NCI-H748 (cell line): ENCODE data around the gene CBLN3.

Experiments
- DNase-seq: peaks from one replicate; lab custom pipeline; 2025; ENCODE audit not compliant: unreplicated experiment; lab: John Stamatoyannopoulos, UW

The CBLN3 gene

DNA sequence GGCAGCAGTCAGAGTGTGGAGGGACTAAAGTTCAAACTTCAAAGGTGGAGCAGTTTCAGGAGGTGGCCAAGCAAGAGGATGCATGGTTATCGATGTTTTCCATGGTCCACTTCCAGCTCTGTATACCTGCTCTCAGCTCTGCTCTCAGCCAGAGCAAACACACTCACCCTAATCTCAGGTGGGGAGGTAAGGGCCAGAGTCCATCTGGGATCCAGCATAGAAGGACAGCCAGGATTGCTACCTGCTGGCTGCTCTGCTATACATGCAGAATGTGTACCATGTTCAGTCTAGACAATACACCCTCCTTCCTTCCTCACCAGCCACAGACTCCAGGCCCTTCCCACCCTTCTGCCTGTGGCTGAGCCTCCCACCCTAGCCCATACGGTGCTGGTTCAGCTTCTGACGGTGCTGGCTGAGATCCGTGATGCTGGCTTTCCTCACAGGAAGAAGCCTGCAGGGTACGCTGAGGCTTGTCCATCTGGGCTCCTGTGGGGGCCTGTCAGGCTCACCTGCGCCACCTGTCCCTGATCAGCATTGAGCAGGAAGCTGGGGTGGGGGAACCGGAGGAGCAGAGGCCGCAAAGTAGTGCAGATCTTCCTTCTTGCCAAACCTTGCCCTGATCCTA is 2.4 kb downstream of the CBLN3 start:
- DNase-seq, result no peak

DNA sequence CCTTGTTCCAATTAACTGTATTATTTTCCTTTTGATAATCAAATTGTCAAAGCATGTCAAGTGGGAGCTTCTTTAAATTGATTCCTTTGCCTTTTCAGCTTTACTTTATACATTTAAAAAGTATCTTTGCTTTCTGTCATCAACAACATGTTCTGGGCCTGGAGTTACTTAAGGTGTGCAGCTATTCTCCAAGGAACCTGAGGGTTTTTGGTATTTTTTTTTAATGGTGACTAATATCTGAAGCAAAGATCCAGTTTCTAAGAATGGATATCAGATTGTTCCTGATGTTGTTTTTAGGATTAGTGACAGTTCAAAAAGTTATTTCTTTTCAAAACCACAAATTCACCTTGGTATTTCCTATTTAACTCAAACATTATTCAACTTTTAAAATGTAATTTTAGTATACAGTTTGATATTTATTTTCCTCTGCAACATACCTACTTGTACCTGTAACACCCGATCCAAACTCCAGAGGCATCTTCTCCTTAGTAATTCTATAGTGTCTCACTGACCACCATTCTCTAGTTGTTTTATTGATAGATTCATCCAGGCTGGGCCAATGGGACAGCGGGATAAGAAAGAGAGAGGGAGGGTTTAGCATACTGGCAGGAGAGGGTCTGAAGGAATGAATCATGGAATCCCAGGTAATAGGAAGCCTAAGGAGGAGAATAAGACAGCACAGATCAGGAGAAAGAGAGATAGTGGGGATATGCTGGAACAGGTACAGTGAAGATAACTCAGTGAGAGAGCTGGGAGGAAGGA is 3.1 kb downstream of the CBLN3 start:
- no peak for DNase-seq

DNA sequence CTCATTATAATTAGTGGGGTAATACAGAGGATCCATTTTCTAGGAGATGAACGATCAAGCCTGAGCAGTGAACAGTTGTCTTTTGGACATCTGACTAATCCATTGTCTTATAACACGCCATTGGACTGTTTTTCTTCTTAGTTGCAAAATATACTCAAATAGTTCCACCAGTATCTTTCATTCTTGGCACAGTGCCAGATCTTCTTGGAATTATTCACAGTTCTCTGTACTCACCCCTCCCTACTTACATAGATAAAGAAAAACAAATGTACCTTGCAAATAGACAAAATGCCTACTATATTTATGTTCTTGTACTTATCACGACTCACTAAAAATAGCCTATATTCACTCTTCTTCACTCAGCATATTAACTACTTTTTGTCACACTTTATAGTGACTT is 3.8 kb downstream of the CBLN3 start:
- DNase-seq, result peak; percentile 26

DNA sequence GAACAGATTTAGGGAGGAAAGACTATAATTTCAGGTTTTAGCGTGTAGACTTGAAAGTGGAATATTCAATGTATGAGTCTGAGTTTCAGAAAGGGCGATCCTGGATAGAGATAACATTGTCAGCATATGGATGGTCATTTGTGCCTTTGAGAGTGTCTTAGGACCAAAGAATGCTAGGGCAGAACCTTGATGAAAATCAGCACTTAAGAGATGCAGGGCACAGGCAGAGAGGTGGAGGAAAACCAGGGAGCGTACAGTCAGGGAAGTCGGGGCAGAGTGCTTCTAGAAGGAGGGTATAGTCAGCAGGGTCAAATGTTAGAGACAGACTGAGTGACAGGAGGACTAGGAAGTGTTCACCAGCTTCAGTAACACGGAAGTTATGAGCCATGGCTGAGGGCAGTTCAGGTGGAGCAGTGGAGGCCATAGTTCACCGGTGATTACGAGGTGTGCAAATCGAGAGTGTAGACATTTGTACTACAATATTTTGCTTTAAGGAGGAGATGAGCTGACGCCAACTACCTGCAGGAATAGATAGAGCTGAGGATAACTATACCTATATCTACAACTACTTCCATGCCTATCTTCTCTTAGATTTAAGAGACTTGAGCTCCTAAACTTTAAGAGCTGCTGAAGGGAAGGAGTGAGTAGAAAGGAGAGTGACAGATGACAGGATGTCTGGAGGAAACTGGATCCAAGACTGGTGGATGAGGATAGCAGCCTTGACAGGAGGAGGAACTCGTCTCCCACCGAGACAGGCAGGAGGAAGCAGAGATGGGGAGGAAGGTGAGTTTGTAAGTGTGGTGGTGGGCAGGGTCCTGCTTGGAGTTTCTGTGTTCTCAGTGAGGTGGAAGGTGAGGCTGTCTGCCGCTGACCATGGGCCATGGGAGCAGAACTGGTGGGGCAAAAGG is 6.5 kb downstream of the CBLN3 start:
- DNase-seq, result no peak

DNA sequence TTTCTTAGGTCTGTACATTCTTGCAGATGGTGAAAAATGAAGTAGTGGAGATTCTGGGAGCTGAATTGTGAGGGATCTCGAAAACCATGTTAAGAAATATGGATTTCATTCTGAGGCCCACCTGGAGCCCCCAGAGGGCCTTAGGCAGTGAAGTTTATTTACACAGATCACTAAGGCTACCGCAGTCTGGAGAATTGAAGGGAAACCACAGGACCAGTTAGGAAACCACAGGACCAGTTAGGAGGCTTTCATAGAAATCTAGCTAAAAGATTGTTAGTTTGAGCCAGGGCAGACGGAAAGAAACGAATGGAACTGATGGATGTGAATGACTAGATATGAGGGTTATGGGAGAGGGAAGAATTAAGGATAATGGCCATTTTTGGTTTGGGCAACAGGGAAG is 7.2 kb downstream of the CBLN3 start:
- DNase-seq, result no peak

DNA sequence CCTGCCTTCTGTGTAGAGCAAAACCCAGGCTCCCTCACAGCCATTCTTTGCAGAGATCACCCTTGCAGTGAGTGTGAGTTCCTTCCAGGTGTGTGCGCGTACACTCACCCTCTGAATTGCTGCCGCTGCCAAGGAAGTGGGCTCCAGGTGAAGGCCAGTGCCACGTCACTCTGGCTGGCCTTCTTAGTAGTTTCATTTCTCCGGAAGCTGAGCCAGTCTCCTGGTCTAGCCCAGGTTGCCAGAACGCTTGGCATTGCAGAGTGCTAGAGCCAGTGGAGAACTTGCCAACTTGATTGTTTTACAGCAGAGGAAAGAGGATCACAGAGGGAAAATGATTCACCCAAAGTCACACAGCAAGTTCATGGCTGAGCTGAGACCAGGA is 11.0 kb downstream of the CBLN3 start:
- DNase-seq, result no peak

DNA sequence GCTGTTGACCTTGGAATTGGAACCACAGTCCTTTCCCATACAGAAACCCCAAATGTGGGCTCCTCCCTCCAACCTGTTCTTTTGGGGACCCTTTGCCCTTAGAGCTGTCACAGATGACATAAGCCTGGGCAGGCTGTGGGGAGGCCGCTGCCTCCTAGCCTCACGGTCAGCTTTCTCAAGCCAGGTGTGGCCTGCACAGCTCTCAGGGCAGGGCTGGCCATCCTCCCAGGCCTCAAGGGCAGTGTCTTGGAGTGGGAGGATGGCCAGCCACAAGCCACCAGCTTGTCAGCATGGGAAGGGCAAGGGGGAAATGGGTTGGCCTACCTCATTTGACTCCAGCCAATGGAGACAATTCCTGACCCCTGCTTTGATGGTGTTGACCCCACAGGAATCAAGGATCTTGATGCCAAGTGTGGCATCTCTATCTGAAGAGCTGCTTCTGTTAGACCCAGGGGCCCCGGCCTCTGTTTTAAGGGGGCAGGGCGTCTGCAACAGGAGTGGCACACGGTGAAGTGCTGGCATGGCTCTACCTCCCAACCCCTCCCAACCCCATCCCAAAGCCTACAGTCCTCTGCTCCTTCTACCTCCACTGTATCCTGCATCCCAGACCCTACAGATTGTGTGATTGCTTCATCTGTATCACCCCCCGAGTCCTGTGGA is 11.5 kb downstream of the CBLN3 start:
- no peak for DNase-seq

DNA sequence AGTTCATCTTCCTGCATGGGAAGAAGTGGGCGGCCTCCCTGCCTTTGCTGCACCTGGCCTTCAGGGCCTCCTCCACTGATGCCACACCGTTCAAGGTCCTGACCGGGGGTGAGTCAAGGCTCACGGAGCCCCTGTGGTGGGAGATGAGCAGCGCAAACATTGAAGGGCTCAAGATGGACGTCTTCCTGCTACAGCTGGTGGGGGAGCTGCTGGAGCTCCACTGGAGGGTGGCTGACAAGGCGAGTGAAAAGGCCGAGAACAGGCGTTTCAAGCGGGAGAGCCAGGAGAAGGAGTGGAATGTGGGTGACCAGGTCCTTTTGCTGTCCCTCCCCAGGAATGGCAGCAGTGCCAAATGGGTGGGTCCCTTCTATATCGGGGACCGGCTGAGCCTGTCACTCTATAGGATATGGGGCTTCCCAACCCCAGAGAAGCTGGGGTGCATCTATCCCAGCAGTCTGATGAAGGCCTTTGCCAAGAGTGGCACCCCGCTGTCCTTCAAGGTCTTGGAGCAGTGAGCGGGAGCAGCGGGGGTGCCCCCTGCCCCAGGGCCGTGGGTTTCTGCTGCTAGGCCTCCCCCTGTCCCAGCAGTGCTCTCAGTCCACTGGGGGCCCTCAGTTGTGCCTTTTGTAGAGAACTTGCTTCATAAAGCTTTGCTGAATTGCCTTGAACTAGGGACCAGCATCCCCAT is 12.4 kb downstream of the CBLN3 start:
- no peak for DNase-seq

DNA sequence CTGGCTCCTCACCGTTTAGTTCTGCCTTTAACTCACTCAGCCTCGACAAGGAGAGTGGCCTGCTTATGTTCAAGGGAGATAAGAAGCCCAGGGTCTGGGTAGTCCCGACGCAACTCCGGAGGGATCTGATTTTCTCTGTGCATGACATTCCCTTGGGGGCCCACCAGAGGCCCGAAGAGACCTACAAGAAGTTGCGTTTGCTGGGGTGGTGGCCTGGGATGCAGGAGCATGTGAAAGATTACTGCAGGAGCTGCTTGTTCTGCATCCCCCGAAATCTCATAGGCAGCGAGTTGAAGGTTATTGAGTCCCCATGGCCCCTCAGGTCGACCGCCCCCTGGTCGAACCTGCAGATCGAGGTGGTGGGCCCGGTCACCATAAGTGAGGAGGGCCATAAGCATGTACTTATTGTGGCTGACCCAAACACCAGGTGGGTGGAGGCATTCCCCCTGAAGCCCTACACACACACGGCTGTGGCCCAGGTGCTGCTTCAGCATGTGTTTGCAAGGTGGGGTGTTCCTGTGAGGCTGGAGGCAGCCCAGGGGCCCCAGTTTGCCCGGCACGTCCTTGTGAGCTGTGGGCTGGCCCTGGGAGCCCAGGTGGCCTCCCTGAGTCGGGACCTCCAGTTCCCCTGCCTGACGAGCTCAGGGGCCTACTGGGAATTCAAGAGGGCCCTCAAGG is 13.1 kb downstream of the CBLN3 start:
- no peak for DNase-seq

DNA sequence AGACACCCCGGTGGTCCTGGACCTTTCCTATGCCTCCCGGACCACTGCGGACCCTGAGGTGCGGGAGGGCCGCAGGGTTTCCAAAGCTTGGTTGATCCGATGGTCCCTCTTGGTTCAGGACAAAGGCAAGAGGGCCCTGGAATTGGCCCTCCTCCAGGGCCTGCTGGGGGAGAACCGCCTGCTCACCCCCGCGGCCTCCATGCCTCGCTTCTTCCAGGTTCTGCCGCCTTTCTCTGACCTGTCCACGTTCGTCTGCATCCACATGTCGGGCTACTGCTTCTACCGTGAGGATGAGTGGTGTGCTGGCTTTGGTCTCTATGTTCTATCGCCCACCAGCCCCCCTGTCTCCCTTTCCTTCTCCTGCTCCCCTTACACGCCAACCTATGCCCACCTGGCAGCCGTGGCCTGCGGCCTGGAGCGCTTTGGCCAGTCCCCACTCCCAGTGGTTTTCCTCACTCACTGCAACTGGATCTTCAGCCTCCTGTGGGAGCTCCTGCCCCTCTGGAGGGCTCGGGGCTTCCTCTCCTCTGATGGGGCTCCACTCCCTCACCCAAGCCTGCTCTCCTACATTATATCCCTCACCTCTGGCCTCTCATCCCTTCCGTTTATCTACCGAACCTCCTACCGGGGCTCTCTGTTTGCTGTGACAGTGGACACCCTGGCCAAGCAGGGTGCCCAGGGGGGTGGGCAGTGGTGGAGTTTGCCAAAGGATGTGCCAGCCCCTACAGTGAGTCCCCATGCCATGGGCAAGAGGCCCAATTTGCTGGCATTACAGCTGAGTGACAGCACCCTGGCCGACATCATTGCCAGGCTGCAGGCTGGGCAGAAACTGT is 13.8 kb downstream of the CBLN3 start:
- DNase-seq, result no peak

DNA sequence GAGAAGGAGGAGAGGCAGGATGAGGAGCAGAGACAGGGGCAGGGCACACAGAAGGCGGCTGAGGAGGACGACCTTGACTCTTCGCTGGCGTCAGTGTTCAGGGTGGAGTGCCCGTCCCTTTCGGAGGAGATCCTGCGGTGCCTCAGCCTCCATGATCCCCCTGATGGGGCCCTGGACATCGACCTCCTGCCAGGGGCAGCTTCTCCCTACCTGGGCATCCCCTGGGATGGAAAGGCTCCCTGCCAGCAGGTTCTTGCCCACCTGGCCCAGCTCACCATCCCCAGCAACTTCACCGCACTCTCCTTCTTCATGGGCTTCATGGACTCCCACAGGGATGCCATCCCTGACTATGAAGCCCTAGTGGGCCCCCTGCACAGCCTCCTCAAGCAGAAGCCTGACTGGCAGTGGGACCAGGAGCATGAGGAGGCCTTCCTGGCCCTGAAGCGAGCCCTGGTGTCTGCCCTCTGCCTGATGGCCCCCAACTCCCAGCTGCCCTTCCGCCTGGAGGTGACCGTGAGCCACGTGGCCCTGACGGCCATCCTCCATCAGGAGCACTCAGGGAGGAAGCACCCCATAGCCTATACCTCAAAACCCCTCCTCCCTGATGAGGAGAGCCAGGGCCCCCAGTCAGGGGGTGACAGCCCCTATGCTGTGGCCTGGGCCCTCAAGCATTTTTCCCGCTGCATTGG is 14.6 kb downstream of the CBLN3 start:
- no peak for DNase-seq

DNA sequence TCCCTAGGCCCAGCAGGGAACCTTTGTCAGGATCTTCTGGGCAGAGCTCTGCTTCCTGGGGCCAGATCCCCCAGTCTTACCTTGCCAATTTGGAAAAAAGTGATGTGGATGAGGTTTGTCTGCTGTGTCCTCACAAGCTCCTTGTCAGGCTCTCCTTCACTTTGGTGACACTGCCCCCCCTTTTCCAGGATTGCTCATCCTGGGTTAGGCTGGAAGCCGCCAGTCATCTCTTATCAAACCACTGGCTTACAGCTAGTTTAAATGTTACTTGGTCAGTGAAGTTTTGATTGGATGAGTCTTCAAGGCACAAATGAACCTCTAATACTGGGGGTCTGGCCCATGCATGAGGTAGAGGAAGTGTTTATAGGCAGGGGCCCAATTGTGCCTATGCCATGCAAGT is 15.4 kb downstream of the CBLN3 start:
- DNase-seq, result no peak

DNA sequence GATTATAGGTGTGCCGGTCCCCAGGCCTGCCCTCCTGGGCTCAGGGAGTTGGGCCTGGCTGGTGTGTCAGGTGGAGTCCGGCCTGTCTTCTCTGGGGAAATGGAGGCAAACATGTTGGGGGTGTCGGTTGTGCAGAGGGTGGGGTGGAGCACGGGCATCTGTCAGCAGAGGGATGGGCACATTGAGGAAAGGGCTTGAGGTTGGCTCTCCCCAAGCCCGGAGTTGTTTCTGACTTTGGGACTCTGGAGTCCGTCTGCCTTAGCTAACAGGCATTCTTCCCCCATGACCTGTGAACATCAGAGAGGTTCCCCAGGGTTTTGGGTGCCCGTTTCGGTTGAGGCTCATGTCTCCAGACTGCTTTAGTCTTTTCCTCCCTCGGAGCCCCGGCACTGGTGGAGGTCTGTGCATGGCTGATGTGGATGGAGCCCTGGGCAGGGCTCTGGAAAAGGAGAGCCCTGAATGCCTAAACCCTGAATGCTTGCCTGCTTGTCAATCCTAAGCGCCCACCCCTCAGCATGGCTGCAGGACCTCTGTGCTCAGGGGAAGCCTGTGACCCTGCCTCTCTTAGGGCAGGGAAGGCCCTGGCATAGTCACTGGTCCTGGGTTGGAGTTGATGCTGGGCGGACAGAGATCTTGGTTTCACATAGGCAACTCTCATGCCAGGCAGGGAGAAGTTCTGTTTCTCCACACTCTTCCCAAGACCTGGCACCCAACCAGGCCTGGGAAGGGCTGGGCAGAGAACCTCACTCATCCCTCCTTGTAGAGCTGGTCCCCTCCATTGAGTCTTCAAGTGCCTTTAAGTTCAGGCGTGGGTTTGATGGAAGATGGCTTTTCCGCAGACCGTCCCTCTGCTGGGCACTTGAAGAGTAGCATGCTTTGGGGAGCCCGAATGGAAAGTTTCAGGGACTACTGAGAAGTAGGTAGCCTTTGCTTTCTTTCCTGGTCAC is 17.8 kb downstream of the CBLN3 start:
- peak; percentile 30 for DNase-seq

DNA sequence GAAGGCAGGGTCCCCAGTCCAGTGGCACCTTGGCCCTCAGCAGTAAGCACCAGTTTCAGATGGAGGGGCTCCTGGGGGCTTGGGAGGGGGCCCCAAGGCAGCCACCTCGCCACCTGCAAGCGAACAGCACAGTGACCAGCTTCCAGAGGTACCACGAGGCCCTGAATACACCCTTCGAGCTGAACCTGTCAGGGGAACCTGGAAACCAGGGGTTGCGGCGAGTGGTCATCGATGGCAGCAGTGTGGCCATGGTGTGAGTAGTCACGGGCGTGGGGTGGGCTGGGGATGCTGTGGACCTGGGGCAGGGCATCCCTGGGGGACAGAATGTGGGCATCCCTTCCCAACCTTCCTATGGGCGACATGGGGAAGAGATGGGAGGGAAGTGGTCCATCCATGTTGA is 19.5 kb downstream of the CBLN3 start:
- no peak for DNase-seq

DNA sequence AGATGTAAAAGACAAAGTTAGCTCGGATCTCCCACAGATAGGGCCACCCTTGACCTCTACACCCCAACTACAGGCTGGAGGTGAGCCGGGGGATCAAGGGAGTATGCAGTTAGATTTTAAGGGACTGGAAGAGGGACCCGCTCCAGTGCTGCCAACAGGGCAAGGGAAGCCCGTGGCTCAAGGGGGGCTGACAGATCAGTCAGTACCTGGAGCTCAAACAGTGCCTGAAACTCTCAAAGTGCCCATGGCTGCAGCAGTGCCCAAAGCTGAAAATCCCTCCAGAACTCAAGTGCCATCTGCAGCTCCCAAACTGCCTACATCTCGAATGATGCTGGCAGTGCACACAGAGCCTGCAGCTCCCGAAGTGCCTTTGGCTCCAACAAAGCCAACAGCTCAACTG is 20.3 kb downstream of the CBLN3 start:
- no peak for DNase-seq

DNA sequence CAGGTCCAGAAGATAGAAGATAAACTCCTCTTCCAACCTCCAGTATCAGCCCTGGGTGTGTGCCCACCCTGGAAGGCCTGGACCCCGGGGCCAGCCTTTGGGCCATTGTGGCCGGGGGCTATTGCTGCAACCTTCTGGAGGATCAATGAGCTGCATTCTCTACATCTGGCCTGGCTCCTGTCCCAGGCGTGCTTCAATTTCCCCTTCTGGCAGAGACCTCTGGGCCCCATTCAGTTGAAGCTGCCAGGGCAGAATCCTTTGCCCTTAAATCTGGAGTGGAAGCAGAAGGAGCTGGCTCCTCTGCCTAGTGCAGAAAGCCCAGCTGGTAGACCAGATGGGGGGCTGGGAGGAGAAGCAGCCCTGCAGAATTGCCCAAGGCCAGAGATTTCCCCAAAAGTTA is 20.7 kb downstream of the CBLN3 start:
- no peak for DNase-seq

DNA sequence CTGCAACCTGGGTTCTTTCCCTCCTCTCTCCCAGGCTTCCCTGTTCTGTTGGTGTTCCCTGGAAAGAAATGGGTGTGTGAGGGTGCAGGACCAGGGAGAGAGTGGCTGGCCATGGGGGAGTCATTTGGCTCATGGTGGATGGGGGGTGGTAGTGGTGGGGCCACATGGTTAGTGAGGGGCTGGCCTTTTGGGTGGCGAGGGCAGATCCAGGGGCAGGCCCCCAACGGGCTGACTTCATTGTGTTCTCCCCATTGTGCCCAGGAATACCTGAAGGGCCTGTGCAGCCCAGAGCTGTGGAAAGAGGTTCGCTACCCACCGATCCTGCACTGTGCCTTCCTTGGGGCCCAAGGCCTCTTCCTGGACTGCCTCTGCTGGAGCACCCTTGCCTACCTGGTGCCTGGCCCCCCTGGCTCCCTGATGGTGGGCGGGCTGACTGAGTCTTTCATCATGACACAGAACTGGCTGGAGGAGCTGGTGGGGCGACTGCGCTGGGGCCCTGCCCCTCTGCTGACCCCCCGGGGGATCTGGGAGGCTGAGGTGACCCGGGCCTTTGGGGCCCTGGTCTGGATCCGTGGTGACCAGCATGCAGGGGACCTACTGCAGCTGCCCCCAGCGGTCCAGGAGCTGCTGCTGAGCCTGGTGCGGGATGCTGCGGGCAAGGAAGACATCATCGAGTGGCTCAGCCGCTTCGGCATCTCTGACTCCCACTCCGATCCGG is 21.7 kb downstream of the CBLN3 start:
- no peak for DNase-seq
